PC-9 (cell line): Measurements from ENCODE around the gene ZNF268. TPM values are rescaled to one million over a fixed set of nuclear protein-coding genes. Genes with fewer than 3 reads are reported as not detected.

Source experiments
- Bru-seq: library from RNA; stranded (reverse); fragments of 400-500 nt; gene quantifications from one replicate; lab custom pipeline; 2021; lab: Mats Ljungman, UMichigan
- BruChase-seq, 2 experiments: library from RNA; stranded (reverse); fragments of 400-500 nt; gene quantifications; one replicate each; lab custom pipeline; 2021; lab: Mats Ljungman, UMichigan
- BruUV-seq: library from RNA; stranded (reverse); fragments of 400-500 nt; replicated peaks from 2 replicates; lab custom pipeline; 2021; lab: Mats Ljungman, UMichigan
- CTCF ChIA-PET: fragments of 300-600 bp; sonication (Branson Sonifier 250); formaldehyde crosslinking; loops from one replicate; lab custom pipeline; 2022; ENCODE audit warnings: antibody characterized with exemption; lab: Charles Lee
- POLR2A ChIA-PET: fragments of 300-600 bp; sonication (Branson Sonifier 250); formaldehyde crosslinking; loops from one replicate; lab custom pipeline; 2022; ENCODE audit warnings: antibody characterized with exemption; ENCODE audit not compliant: unreplicated experiment; lab: Charles Lee
- DNase-seq, 2 experiments: peaks; one replicate each; pipeline versions ENCODE4 v3.0.0 to v3.0.0-alpha.2; 2015 to 2022; ENCODE audit warnings: mixed read lengths in 1 of 2
- H2AFZ ChIP-seq: fragments of 200-600 bp; sonication (generic); 2 replicates; pipeline ENCODE4 v1.8.1; 2017; ENCODE audit warnings: antibody characterized with exemption
- H3F3A ChIP-seq: fragments of 200-600 bp; sonication (generic); 2 replicates; pipeline ENCODE4 v1.8.1; 2017; ENCODE audit warnings: antibody characterized with exemption, mild to moderate bottlenecking, low read depth; ENCODE audit not compliant: insufficient read depth
- H3K27ac ChIP-seq: fragments of 200-600 bp; sonication (generic); 2 replicates; pipeline ENCODE4 v1.6.1; 2016; ENCODE audit warnings: mixed run types
- H3K27me3 ChIP-seq: fragments of 200-600 bp; sonication (generic); 2 replicates; pipeline ENCODE4 v1.6.1; 2016; ENCODE audit warnings: low read depth, mixed run types; ENCODE audit not compliant: insufficient read depth
- H3K36me3 ChIP-seq: fragments of 200-600 bp; sonication (generic); 2 replicates; pipeline ENCODE4 v1.6.1; 2016; ENCODE audit warnings: low read depth, mixed run types
- H3K4me1 ChIP-seq: fragments of 200-600 bp; sonication (generic); replicated peaks from 2 replicates; pipeline ENCODE4 v1.6.1; 2016; ENCODE audit warnings: mixed run types; ENCODE audit not compliant: insufficient read depth
- H3K4me2 ChIP-seq: fragments of 200-600 bp; sonication (generic); 2 replicates; pipeline ENCODE4 v1.6.1; 2017; ENCODE audit warnings: mixed run types
- H3K4me3 ChIP-seq: fragments of 200-600 bp; sonication (generic); 2 replicates; pipeline ENCODE4 v1.6.1; 2016; ENCODE audit warnings: mixed run types
- H3K79me2 ChIP-seq: fragments of 200-600 bp; sonication (generic); 2 replicates; pipeline ENCODE4 v1.6.1; 2017; ENCODE audit warnings: low read depth, mixed run types
- H3K9me2 ChIP-seq: fragments of 200-600 bp; sonication (generic); 2 replicates; pipeline ENCODE4 v1.8.1; 2017; ENCODE audit warnings: mild to moderate bottlenecking; ENCODE audit not compliant: insufficient read depth
- H3K9me3 ChIP-seq: fragments of 200-600 bp; sonication (generic); 2 replicates; pipeline ENCODE4 v1.8.1; 2016; ENCODE audit warnings: low read depth; ENCODE audit not compliant: insufficient read depth
- H4K20me1 ChIP-seq: fragments of 200-600 bp; sonication (generic); 2 replicates; pipeline ENCODE4 v1.8.1; 2017; ENCODE audit not compliant: insufficient read depth
- CTCF ChIP-seq: fragments of 200-600 bp; sonication (generic); conservative IDR thresholded peaks from 2 replicates; pipeline ENCODE4 v1.6.1; 2017; ENCODE audit warnings: mixed run types, antibody characterized with exemption, mild to moderate bottlenecking, moderate library complexity
- EZH2 ChIP-seq: fragments of 200-600 bp; sonication (generic); IDR thresholded peaks from 2 replicates; pipeline ENCODE4 v1.8.0; 2017; ENCODE audit warnings: antibody characterized with exemption, low read depth
- intact Hi-C: fragments of 100-400 bp; cut with micrococcal nuclease; formaldehyde crosslinking; loops from one replicate; pipeline ENCODE4 v1.10.0; 2022; ENCODE audit not compliant: unreplicated experiment
- long read RNA-seq: library from polyadenylated mRNA; stranded (forward); transcript quantifications from one replicate; pipeline ENCODE4 v2.0.0, GENCODE V29; 2022
- total RNA-seq: library from RNA; stranded (reverse); gene quantifications from 2 replicates; pipeline ENCODE4 v1.2.3, GENCODE V29; 2021

Gene ZNF268
- total RNA-seq (14.0 and 14.7 TPM in 2 replicates), Bru-seq, nascent RNA (percentile 57 among the genes with signal in this experiment), BruChase-seq, experiment 1, labeled RNA remaining after a 2-hour chase (percentile 66 among the genes with signal in this experiment), BruChase-seq, experiment 2, labeled RNA remaining after a 6-hour chase (percentile 75 among the genes with signal in this experiment)
- long read RNA-seq, transcript ZNF268-209 (7 exons, 3,773 nt), result major isoform, 12 of 18 reads
- long read RNA-seq, partial matches to known transcripts, result 0 of 18 reads
- long read RNA-seq, other reads (novel, unspliced or antisense), result 4 of 18 reads

GRCh38 chr12:133181238-133181959 lies at the start of gene ZNF268:
Gene ZNF268 (plus strand): TSS chr12:133181495. CDS start chr12:133181998, 503 bp downstream.
- H3K4me1 ChIP-seq, result no peaks in the 10 kb centered on the region
- peak within 1 kb of the TSS; percentile 88 for H3K4me2 ChIP-seq
- H4K20me1 ChIP-seq, result no peaks in the 10 kb centered on the region
- peaks cover 49% of the 10 kb centered on the region for H3K9me3 ChIP-seq
- peak within 1 kb of the TSS; percentile 94 for H2AFZ ChIP-seq
- peak within 1 kb of the TSS; percentile 65 for H3K4me3 ChIP-seq
- TSS peak; percentile 77 for BruUV-seq
- no peaks in the 10 kb centered on the region for H3K27me3 ChIP-seq
- DNase-seq, result peak; percentile 79 to 91
- TF ChIP-seq CTCF, result peak; percentile 84
- TF ChIP-seq EZH2, result no peak
- no peaks in the 10 kb centered on the region for H3K9me2 ChIP-seq
- H3K79me2 ChIP-seq, result peaks cover 12% of the 10 kb centered on the region; the same call in 1 of the 2 replicates
- H3K27ac ChIP-seq, result peak within 1 kb of the TSS; percentile 40; the same call in 1 of the 2 replicates
- intact Hi-C loops, result loop anchor here (1.0 to 2.0 kb wide), 5 partner anchors 51 to 225 kb away; partner anchors contain the start of genes ZNF10, ZNF140, ZNF26 and ZNF605
- H3K36me3 ChIP-seq, result peaks cover 40% of the 10 kb centered on the region
- ChIA-PET CTCF (interaction anchor here (0.5 to 0.8 kb wide), 2 partner anchors 21 to 196 kb away, joined by 3 to 10 read pairs; partner anchors contain the start of gene ZNF26), POLR2A (interaction anchor here (0.5 kb wide), 1 partner anchor 101 kb away, joined by 4 read pairs; no protein-coding TSS in a partner anchor)
- no peaks in the 10 kb centered on the region for H3F3A ChIP-seq

- Histone ChIP-seq H3F3A (peaks cover 9% of the 10 kb centered on the region), H3K4me2 (no peak overlapping the region), H2AFZ (no peak overlapping the region), H3K27ac (no peak overlapping the region), H4K20me1 (no peaks in the 10 kb centered on the region), H3K4me1 (peaks cover 9% of the 10 kb centered on the region; the same call in 1 of the 2 replicates), H3K9me3 (peaks cover 28% of the 10 kb centered on the region), H3K27me3 (no peaks in the 10 kb centered on the region), H3K36me3 (peaks cover 17% of the 10 kb centered on the region), H3K9me2 (no peaks in the 10 kb centered on the region), H3K4me3 (no peak overlapping the region), H3K79me2 (0 out of 2 replicates have a peak, but pooled peaks cover 3% of the 10 kb centered on the region)
- no peak for DNase-seq
- TF ChIP-seq EZH2 (no peak), CTCF (no peak)
- no TSS peak for BruUV-seq
- intact Hi-C loops, result no loop called here
- POLR2A ChIA-PET, result no interaction called here
- CTCF ChIA-PET, result no interaction called here
Observed at GRCh38 chr12:133135747-133136146, 45.5 kb upstream of the ZNF268 start.

- no peak for DNase-seq
- Histone ChIP-seq H3K9me2 (no peaks in the 10 kb centered on the region), H3K4me3 (no peak overlapping the region), H3K4me2 (no peak overlapping the region), H3K79me2 (no peaks in the 10 kb centered on the region), H2AFZ (no peak overlapping the region), H3K9me3 (peaks cover 35% of the 10 kb centered on the region), H3K27ac (no peak overlapping the region), H3K36me3 (peaks cover 16% of the 10 kb centered on the region; the same call in 1 of the 2 replicates), H3K4me1 (no peaks in the 10 kb centered on the region), H4K20me1 (no peaks in the 10 kb centered on the region), H3F3A (no peaks in the 10 kb centered on the region), H3K27me3 (no peaks in the 10 kb centered on the region)
- ChIA-PET CTCF (no interaction called here), POLR2A (no interaction called here)
- BruUV-seq, result no TSS peak
- intact Hi-C loops, result no loop called here
- TF ChIP-seq EZH2, result no peak
- TF ChIP-seq CTCF, result no peak
Observed at GRCh38 chr12:133145981-133146380, 35.3 kb upstream of the ZNF268 start.
